Nephron (organoid): ENCODE data around the gene ZNF775.
A peak's percentile ranks its signal among the peaks of the same experiment; 100 is the strongest.
"Not testable (repeated sequence)": the region's sequence is repeated elsewhere in the genome, so short reads cannot be mapped to it uniquely, and the experiment has no call there.

Experiments
- H3K27ac Mint-ChIP-seq, 3 experiments: 2 replicates each; pipeline ENCODE4 v1.8.0; 2020; ENCODE audit warnings: mixed read lengths in 3 of 3, mild to moderate bottlenecking in 2 of 3, moderate library complexity in 1 of 3
- H3K27me3 Mint-ChIP-seq: 2 replicates; pipeline ENCODE4 v1.8.0; 2021; ENCODE audit warnings: low read depth, mild to moderate bottlenecking, moderate library complexity, mixed read lengths
- H3K36me3 Mint-ChIP-seq: 2 replicates; pipeline ENCODE4 v1.8.0; 2020; ENCODE audit warnings: low read depth, mixed read lengths
- H3K4me1 Mint-ChIP-seq: 2 replicates; pipeline ENCODE4 v1.8.0; 2020; ENCODE audit warnings: mixed read lengths
- H3K4me3 Mint-ChIP-seq, 3 experiments: 2 replicates each; pipeline ENCODE4 v1.8.0; 2020; ENCODE audit warnings: mild to moderate bottlenecking in 3 of 3, mixed read lengths in 3 of 3, moderate library complexity in 2 of 3
- H3K9me3 Mint-ChIP-seq: 2 replicates; pipeline ENCODE4 v1.8.0; 2020; ENCODE audit warnings: mixed read lengths
- CTCF ChIP-seq, 3 experiments: fragments of 200-600 bp; sonication (generic); IDR thresholded peaks; one replicate each; pipeline ENCODE4 v1.5.0; 2021; ENCODE audit warnings: antibody characterized with exemption in 3 of 3; ENCODE audit not compliant: unreplicated experiment in 3 of 3

Gene ZNF775

DNA sequence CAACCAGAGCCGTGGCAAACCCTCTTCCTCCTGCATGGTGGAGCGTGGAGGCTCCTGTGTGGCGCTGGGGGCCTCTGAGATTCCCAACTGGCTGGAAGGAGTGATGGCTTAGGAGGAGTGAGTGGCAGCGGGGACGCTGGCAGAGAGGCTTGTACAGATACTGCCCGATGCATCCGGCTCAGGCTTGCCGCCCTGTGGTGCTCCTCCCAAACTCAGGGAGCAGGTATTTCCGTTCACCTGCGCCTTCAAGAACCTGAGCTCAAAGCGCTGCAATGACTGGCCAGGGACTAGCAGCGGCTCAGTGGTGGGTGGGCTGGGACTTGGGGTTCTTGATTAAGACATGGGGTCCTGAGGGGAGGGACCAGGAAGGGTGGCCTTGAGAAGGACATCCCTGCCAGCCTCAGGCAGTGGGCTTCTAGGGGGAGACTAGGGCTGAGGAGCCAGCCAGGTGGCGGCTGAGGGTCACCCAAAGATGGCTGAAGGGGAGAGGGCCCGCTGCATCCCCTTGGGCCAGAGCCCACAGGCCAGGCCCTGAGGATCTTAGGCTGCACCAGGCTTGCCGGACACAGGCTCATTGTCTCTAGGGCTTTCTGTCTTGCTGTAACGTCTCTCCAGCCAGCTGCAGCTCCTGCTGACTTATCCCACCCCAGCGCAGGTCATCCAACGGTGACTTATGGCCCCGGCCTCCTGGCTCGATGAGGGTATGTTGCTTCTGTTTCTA lies 3.2 kb downstream of the ZNF775 start:
- peaks cover 75% of the 10 kb centered on the region for H3K4me1 Mint-ChIP-seq
- peak overlapping the region; percentile 91 to 96 (median 94) for H3K27ac Mint-ChIP-seq
- no peak for TF ChIP-seq CTCF (IDR thresholded peaks at IDR 0.05; ENCODE audit: unreplicated experiment in 3 of 3)
- H3K9me3 Mint-ChIP-seq, result no peaks in the 10 kb centered on the region
- H3K36me3 Mint-ChIP-seq, result peaks cover 4% of the 10 kb centered on the region
- H3K4me3 Mint-ChIP-seq, result peak overlapping the region; percentile 60 to 81 (median 76)
- no peaks in the 10 kb centered on the region for H3K27me3 Mint-ChIP-seq

DNA sequence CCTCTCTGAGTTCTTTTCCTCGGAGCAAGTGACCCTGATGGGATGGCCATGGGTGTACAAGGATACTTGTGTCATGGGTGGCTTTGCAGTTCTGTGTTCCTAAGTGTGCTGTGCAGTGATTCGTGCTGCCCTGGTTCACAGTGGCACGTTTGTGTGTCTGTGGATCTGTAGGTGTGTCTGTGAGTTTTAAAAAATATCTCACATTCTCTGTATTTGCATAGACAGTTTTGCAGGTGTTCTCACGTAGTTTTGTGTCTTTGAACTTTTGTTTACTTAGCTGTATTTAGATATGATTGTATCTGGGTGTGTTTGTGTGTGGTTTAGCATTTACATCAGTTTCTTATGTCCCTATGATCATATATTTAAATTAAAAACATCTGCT lies 3.7 kb downstream of the ZNF775 start:
- Mint-ChIP-seq H3K27ac (peak overlapping the region; percentile 91 to 96 (median 94)), H3K27me3 (no peaks in the 10 kb centered on the region), H3K4me1 (peaks cover 70% of the 10 kb centered on the region), H3K4me3 (peak overlapping the region; percentile 60 to 81 (median 76)), H3K9me3 (no peaks in the 10 kb centered on the region), H3K36me3 (peaks cover 4% of the 10 kb centered on the region)
- no peak for TF ChIP-seq CTCF (IDR thresholded peaks at IDR 0.05; ENCODE audit: unreplicated experiment in 3 of 3)

DNA sequence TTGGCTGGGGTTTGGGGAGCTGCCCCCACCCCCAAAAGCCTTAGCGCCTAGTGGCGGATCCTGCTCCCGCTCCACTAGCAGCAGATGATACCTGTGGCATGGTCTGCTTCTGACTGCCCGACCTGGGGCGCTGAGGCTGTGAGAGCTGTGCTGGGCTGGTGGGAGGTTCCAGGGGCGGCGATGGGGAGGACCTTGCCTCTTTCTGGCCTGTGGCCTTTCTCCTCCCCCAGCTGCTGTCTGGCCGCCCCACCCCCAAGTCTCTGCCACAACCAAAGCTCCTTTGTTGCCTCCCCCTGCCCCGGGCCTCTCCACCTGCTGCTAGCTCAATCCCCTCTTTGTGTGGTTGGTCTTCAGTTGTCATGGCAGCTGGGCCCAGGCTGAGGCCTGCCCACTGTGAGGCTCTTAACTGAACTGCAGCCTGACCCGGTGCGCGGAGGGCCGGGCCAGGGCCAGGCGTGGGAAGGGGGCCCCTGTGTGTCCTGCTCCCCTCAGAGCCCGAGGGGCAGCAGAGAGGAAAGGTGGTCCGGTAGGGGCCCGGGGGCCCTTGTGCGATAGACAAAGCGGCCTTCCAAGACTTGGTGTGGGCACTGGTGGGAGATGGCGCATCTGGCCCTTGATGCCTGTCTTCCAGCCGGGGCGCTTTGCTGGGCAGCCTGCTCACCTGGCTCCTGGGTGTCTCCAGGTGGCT lies 4.7 kb downstream of the ZNF775 start:
- no peak for TF ChIP-seq CTCF (IDR thresholded peaks at IDR 0.05; ENCODE audit: unreplicated experiment in 3 of 3)
- Mint-ChIP-seq H3K4me1 (peaks cover 69% of the 10 kb centered on the region), H3K4me3 (peak overlapping the region; percentile 60 to 81 (median 76)), H3K27ac (peak overlapping the region; percentile 91 to 96 (median 94)), H3K9me3 (no peaks in the 10 kb centered on the region), H3K27me3 (no peaks in the 10 kb centered on the region), H3K36me3 (peaks cover 4% of the 10 kb centered on the region)

DNA sequence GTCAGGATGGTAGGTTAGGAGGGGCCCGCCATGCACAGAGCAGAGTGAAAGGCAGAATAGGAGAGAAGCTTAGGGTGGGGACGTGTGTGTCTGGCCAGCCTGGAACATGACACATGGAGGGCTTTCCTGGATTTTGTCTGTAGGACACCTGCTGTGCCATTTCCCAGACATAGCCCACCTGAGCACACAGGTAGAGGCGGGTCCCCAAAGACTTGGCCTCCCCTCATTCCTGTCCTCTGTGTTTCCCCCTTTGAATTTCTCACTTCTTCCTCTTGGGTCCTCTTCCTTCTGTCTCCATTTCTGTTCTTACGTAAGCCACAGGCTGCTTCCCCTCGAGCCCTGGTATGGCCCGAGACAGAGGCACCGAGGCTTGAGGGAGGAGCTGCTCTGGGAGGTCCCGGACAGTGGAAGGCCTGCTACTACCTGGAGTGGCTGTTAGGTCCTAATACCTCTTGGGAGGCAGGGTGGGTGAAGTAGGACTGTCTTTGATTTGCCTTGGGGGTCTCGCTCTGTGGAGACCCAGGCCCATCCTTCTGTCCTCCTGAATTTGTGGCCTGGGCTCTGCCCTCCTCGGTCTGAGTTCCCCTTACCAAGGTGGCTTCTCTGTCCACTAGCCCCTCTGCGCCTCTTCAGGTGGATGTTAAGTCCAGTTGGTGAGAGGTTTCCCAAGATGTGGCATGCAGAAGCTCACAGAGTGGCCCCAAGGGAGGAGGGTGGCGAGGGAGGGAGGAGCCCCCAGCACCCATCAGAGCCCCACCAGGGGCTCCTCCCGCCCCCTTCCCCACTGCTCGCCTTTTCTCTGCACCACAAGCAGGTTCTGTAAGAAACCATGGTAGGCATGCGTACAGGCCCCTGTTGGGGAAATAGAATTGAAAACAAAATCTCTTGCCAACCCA lies 5.5 kb downstream of the ZNF775 start:
- Mint-ChIP-seq H3K27ac (peak overlapping the region; percentile 91 to 96 (median 95)), H3K9me3 (no peaks in the 10 kb centered on the region), H3K36me3 (peaks cover 4% of the 10 kb centered on the region), H3K27me3 (no peaks in the 10 kb centered on the region), H3K4me3 (peak overlapping the region; percentile 50 to 70 (median 63)), H3K4me1 (peaks cover 70% of the 10 kb centered on the region)
- no peak for TF ChIP-seq CTCF (IDR thresholded peaks at IDR 0.05; ENCODE audit: unreplicated experiment in 3 of 3)

DNA sequence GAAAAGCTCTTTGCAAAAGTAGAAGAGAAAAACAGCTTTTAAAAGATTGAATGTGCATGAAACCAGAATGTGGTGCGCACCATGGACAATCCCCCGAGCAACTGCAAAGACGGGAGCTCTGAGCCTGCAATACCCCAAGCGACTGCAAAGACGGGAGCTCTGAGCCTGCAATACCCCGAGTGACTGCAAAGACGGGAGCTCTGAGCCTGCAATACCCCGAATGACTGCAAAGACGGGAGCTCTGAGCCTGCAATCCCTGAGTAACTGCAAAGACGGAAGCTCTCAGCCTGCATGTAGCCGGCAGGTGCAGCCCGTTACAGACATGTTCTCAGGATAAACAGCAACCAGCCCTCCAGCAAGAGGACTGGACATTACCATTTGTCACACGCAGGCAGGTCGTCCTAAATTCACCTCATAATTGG lies 6.2 kb downstream of the ZNF775 start:
- no peak for TF ChIP-seq CTCF (IDR thresholded peaks at IDR 0.05; ENCODE audit: unreplicated experiment in 3 of 3)
- H3K27ac Mint-ChIP-seq, result peak overlapping the region; percentile 90 to 96 (median 95)
- peaks cover 4% of the 10 kb centered on the region for H3K36me3 Mint-ChIP-seq
- H3K4me1 Mint-ChIP-seq, result peaks cover 64% of the 10 kb centered on the region
- H3K4me3 Mint-ChIP-seq, result peak overlapping the region; percentile 23 to 45 (median 32)
- H3K27me3 Mint-ChIP-seq, result no peaks in the 10 kb centered on the region
- no peaks in the 10 kb centered on the region for H3K9me3 Mint-ChIP-seq

GRCh38 chr7:150385884-150386283 lies 6.8 kb downstream of the ZNF775 start:
- H3K27me3 Mint-ChIP-seq, H3K4me3 Mint-ChIP-seq, H3K36me3 Mint-ChIP-seq: not testable (repeated sequence)

More at GRCh38 chr7:150385884-150386283, 6.8 kb downstream of the ZNF775 start:
- peak overlapping the region; percentile 90 to 96 (median 95) for H3K27ac Mint-ChIP-seq
- not testable (repeated sequence) for H3K9me3 Mint-ChIP-seq
- H3K4me1 Mint-ChIP-seq, result peaks cover 58% of the 10 kb centered on the region
